Muscle of back (tissue), 11 donors: ENCODE measurements around the gene KCND2. TPM values are rescaled to one million over a fixed set of nuclear protein-coding genes. Genes with fewer than 3 reads are reported as not detected.

Source experiments
- DNase-seq, 3 donors: peaks; one replicate each; pipeline versions ENCODE4 v3.0.0 to v3.0.0-alpha.2; 2013
- polyA plus RNA-seq, 10 donors: library from polyadenylated mRNA; unstranded; fragments of 120-200 nt; gene quantifications; one replicate each; pipeline ENCODE4 v1.2.1, GENCODE V29; 2013; ENCODE audit not compliant: insufficient read length in 10 of 10

KCND2 gene
- polyA plus RNA-seq, 10 donors: 0.58 to 1.6 (median 1.1) TPM

- DNase-seq: peak; percentile 58 to 80 (median 67)
Observed at GRCh38 chr7:120412139-120413050, 139.4 kb downstream of the KCND2 start.

- DNase-seq: no peak
Observed at GRCh38 chr7:120413164-120413563, 140.2 kb downstream of the KCND2 start.

GRCh38 chr7:120417244-120417979 lies 144.4 kb downstream of the KCND2 start:
- DNase-seq: no peak

- no peak for DNase-seq
Observed at GRCh38 chr7:120421151-120421651, 148.2 kb downstream of the KCND2 start.

GRCh38 chr7:120431016-120431415 lies 158.0 kb downstream of the KCND2 start:
- no peak for DNase-seq

- DNase-seq: no peak
Observed at GRCh38 chr7:120436487-120437060, 163.6 kb downstream of the KCND2 start.

GRCh38 chr7:120441850-120442249 lies 168.9 kb downstream of the KCND2 start:
- no peak for DNase-seq

GRCh38 chr7:120442838-120443237 lies 169.9 kb downstream of the KCND2 start:
- DNase-seq: no peak

GRCh38 chr7:120444650-120445049 lies 171.7 kb downstream of the KCND2 start:
- no peak for DNase-seq

- no peak for DNase-seq
Observed at GRCh38 chr7:120445276-120445675, 172.3 kb downstream of the KCND2 start.

- DNase-seq: no peak
Observed at GRCh38 chr7:120452665-120453064, 179.7 kb downstream of the KCND2 start.

- DNase-seq: no peak
Observed at GRCh38 chr7:120456699-120457098, 183.7 kb downstream of the KCND2 start.

GRCh38 chr7:120460949-120461348 lies 188.0 kb downstream of the KCND2 start:
- DNase-seq: no peak

GRCh38 chr7:120462991-120463390 lies 190.0 kb downstream of the KCND2 start:
- DNase-seq: peak in 1 of 3 donors; percentile 6

- no peak for DNase-seq
Observed at GRCh38 chr7:120464104-120464503, 191.1 kb downstream of the KCND2 start.

- no peak for DNase-seq
Observed at GRCh38 chr7:120467676-120468075, 194.7 kb downstream of the KCND2 start.

- DNase-seq: peak in 1 of 3 donors; percentile 2
Observed at GRCh38 chr7:120468611-120469010, 195.6 kb downstream of the KCND2 start.

GRCh38 chr7:120472892-120473291 lies 199.9 kb downstream of the KCND2 start:
- DNase-seq: no peak

- DNase-seq: no peak
Observed at GRCh38 chr7:120473352-120473751, 200.4 kb downstream of the KCND2 start.

- no peak for DNase-seq
Observed at GRCh38 chr7:120475994-120476393, 203.0 kb downstream of the KCND2 start.

- no peak for DNase-seq
Observed at GRCh38 chr7:120480472-120480871, 207.5 kb downstream of the KCND2 start.

- no peak for DNase-seq
Observed at GRCh38 chr7:120480930-120481329, 208.0 kb downstream of the KCND2 start.
